SK-N-SH (cell line): ENCODE results near the gene HES2. TPM values are rescaled to one million over a fixed set of nuclear protein-coding genes. Genes with fewer than 3 reads are reported as not detected.

Experiments used
- CTCF ChIA-PET: fragments of 300-600, 350-600 bp; formaldehyde crosslinking; extraction: SDS; loops from one replicate; lab custom pipeline; 2021; lab: Yijun Ruan, JAX
- POLR2A ChIA-PET: fragments of 350-600 bp; sonication (Branson Sonifier 250); formaldehyde crosslinking; extraction: SDS; loops from one replicate; lab custom pipeline; 2020; ENCODE audit warnings: antibody characterized with exemption, inconsistent platforms; lab: Yijun Ruan, JAX
- DNase-seq: peaks from one replicate; pipeline ENCODE4 v3.0.0; 2012
- H2AFZ ChIP-seq: fragments of 200-600 bp; sonication (generic); 2 replicates; pipeline ENCODE4 v1.8.1; 2016; ENCODE audit warnings: antibody characterized with exemption, mild to moderate bottlenecking, low read depth
- H3F3A ChIP-seq: fragments of 200-600 bp; sonication (generic); replicated peaks from 2 replicates; pipeline ENCODE3; 2016; ENCODE audit warnings: antibody characterized with exemption, mild to moderate bottlenecking; ENCODE audit not compliant: insufficient read depth
- H3K27ac ChIP-seq, 2 experiments: fragments of 200-500 bp in 1 of 2; fragments of 200-600 bp in 1 of 2; sonication (Bioruptor generic) in 1 of 2; sonication (generic), shearing (Covaris generic) in 1 of 2; 2 replicates each; pipeline versions ENCODE4 v1.5.1 to v1.6.1; 2014 to 2016; ENCODE audit warnings: low read depth in 2 of 2, inconsistent platforms in 1 of 2, low read length in 1 of 2, mild to moderate bottlenecking in 1 of 2, mixed read lengths in 1 of 2
- H3K27me3 ChIP-seq: fragments of 200-600 bp; sonication (generic), shearing (Covaris generic); 2 replicates; pipeline ENCODE4 v1.6.1; 2016; ENCODE audit warnings: mixed run types; ENCODE audit not compliant: insufficient read depth
- H3K36me3 ChIP-seq, 2 experiments: fragments of 200-500 bp in 1 of 2; fragments of 200-600 bp in 1 of 2; sonication (Bioruptor generic) in 1 of 2; sonication (generic) in 1 of 2; replicated peaks in 1 of 2; 2 replicates each; pipeline versions ENCODE3 to v1.5.1; 2014 to 2016; ENCODE audit warnings: low read length in 1 of 2, mild to moderate bottlenecking in 1 of 2; ENCODE audit not compliant: insufficient read depth in 2 of 2, control insufficient read depth in 1 of 2
- H3K4me1 ChIP-seq, 2 experiments: fragments of 200-500 bp in 1 of 2; fragments of 200-600 bp in 1 of 2; sonication (Bioruptor generic) in 1 of 2; sonication (generic), shearing (Covaris generic) in 1 of 2; 2 replicates each; pipeline versions ENCODE4 v1.5.1 to v1.6.1; 2014 to 2016; ENCODE audit warnings: low read depth in 1 of 2, low read length in 1 of 2, mixed run types in 1 of 2; ENCODE audit not compliant: insufficient read depth in 2 of 2, control insufficient read depth in 1 of 2
- H3K4me2 ChIP-seq: fragments of 200-600 bp; sonication (generic), shearing (Covaris generic); 2 replicates; pipeline ENCODE4 v1.6.1; 2017; ENCODE audit warnings: mixed run types
- H3K4me3 ChIP-seq, 2 experiments: fragments of 200-500 bp in 1 of 2; fragments of 200-600 bp in 1 of 2; sonication (Bioruptor generic) in 1 of 2; sonication (generic), shearing (Covaris generic) in 1 of 2; 2 replicates each; pipeline versions ENCODE4 v1.5.1 to v1.8.1; 2014 to 2016; ENCODE audit warnings: low read depth in 2 of 2, inconsistent platforms in 1 of 2, low read length in 1 of 2, mild to moderate bottlenecking in 1 of 2, mixed read lengths in 1 of 2, moderate library complexity in 1 of 2
- H3K79me2 ChIP-seq: fragments of 200-600 bp; sonication (generic); 2 replicates; pipeline ENCODE4 v1.8.1; 2017; ENCODE audit warnings: mild to moderate bottlenecking; ENCODE audit not compliant: insufficient read depth
- H3K9ac ChIP-seq: fragments of 200-600 bp; sonication (generic); 2 replicates; pipeline ENCODE4 v1.6.1; 2017; ENCODE audit warnings: mixed run types
- H3K9me2 ChIP-seq: fragments of 200-600 bp; sonication (generic); 2 replicates; pipeline ENCODE4 v1.6.1; 2017; ENCODE audit warnings: mixed run types
- H3K9me3 ChIP-seq: fragments of 200-600 bp; sonication (generic); 2 replicates; pipeline ENCODE4 v1.6.1; 2017; ENCODE audit warnings: mixed run types, mild to moderate bottlenecking, moderate library complexity
- H4K20me1 ChIP-seq: fragments of 200-600 bp; sonication (generic); 2 replicates; pipeline ENCODE4 v1.6.1; 2017; ENCODE audit warnings: mild to moderate bottlenecking, mixed run types; ENCODE audit not compliant: insufficient read depth
- ELF1 ChIP-seq: IDR thresholded peaks from 2 replicates; pipeline ENCODE4 v1.4.0; 2012
- FOXM1 ChIP-seq: IDR thresholded peaks from 2 replicates; pipeline ENCODE4 v1.4.0; 2012; ENCODE audit warnings: low read depth, mild to moderate bottlenecking
- GABPA ChIP-seq: IDR thresholded peaks from 2 replicates; pipeline ENCODE4 v1.4.0; 2012; ENCODE audit warnings: low read depth, mild to moderate bottlenecking
- GATA2 ChIP-seq: sonication (generic); formaldehyde crosslinking; IDR thresholded peaks from 2 replicates; pipeline ENCODE4 v1.5.0; 2020; ENCODE audit warnings: mild to moderate bottlenecking, missing genetic modification reagents
- MEF2A ChIP-seq: IDR thresholded peaks from 2 replicates; pipeline ENCODE4 v1.4.0; 2012; ENCODE audit warnings: low read depth, borderline replicate concordance
- NFIC ChIP-seq: IDR thresholded peaks from 2 replicates; pipeline ENCODE4 v1.4.0; 2012; ENCODE audit warnings: borderline replicate concordance
- PBX3 ChIP-seq: IDR thresholded peaks from 2 replicates; pipeline ENCODE4; 2012
- SIN3A ChIP-seq: IDR thresholded peaks from 2 replicates; pipeline ENCODE4 v1.6.1; 2012; ENCODE audit warnings: low read depth, mild to moderate bottlenecking, low read length, moderate library complexity, borderline replicate concordance
- SMC3 ChIP-seq: IDR thresholded peaks from 2 replicates; pipeline ENCODE4 v1.6.1; 2012; ENCODE audit warnings: low read depth, low read length, improper control_type of control experiment
- TCF12 ChIP-seq: IDR thresholded peaks from 2 replicates; pipeline ENCODE4 v1.4.0; 2012
- TEAD4 ChIP-seq: IDR thresholded peaks from 2 replicates; pipeline ENCODE4 v1.4.0; 2012; ENCODE audit warnings: mild to moderate bottlenecking, borderline replicate concordance; ENCODE audit not compliant: insufficient read depth
- WGBS: methylation state at CpG from one replicate; pipeline ENCODE4 v1.1.6; 2017; ENCODE audit warnings: low lambda C conversion rate; 5-methylcytosine and 5-hydroxymethylcytosine counted together
- polyA plus RNA-seq, 3 experiments: library from polyadenylated mRNA; depleted of rRNA; stranded (reverse); fragments of >200 nt; gene quantifications; 2 replicates each; pipeline ENCODE4 v1.2.3, GENCODE V29; 2012
- TF ChIP-seq, protein P1 (sequence below): IDR thresholded peaks from 2 replicates; pipeline ENCODE4 v1.6.1; 2012; ENCODE audit warnings: mild to moderate bottlenecking, low read depth, low read length, moderate library complexity
- TF ChIP-seq, protein P2 (sequence below): fragments of 150-350 bp; IDR thresholded peaks from 2 replicates; pipeline ENCODE4 v1.6.1; 2016; ENCODE audit warnings: mild to moderate bottlenecking, low read depth, low read length

The HES2 gene
- polyA plus RNA-seq, 1 of the 3 experiments (the other 2 are of a cell fraction) = 0.03 TPM

DNA sequence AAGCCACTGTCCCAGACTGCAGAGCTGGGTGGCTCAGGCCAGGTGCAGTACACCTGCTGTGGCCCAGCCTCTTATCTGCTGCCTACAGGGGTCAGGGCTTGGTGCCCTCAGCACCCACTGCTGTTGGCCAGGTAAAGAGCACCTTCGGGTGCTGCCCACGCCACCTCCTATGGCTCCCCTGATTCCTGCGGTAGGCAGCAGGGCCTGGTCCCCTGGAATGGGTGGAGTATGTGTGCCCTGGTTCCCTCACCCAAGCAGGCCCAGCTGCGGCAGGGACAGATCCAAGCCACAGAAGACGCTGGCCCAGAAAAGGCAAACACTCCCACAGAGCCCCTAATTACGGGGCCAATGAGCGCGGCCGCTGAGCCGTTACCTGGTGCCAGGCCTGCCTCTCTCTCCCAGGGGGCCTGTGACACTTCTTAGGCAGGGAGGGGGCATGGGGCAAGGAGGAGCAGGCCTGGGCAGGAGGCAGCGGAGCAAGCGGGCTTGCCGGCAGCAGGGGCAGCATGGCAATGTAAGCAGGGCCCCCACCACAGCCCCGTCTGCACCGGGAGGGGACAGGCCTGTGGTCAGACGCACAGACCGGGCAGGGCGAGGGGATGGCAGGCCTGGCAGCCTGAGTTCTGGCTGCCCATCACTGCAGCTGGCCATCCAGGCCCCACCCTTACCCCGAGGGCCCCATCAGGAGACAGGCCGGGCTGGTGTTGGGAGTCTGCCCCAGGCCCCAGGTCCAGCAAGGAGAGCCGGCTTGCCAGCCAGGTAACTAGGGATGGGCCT, 23.8 kb upstream of the HES2 start:
- peaks cover 14% of the 10 kb centered on the region for H3K27me3 ChIP-seq

More for the DNA sequence above, 23.8 kb upstream of the HES2 start:
- Histone ChIP-seq H3K9me2 (no peaks in the 10 kb centered on the region), H3K27ac (no peak overlapping the region), H3K9ac (no peak overlapping the region), H3K36me3 (no peaks in the 10 kb centered on the region), H3F3A (peaks cover 8% of the 10 kb centered on the region), H3K4me1 (no peaks in the 10 kb centered on the region; a peak in 1 of 4 replicates), H4K20me1 (no peaks in the 10 kb centered on the region), H3K4me3 (no peak overlapping the region), H3K79me2 (no peaks in the 10 kb centered on the region), H2AFZ (no peak overlapping the region), H3K9me3 (no peaks in the 10 kb centered on the region), H3K4me2 (no peak overlapping the region)
- TF ChIP-seq MEF2A (no peak), SMC3 (no peak), TCF12 (no peak), FOXM1 (no peak), GATA2 (CRISPR knock-in tag) (no peak), NFIC (no peak), ELF1 (no peak), SIN3A (no peak), GABPA (no peak), TEAD4 (no peak), PBX3 (no peak)
- TF ChIP-seq, protein P1, sequence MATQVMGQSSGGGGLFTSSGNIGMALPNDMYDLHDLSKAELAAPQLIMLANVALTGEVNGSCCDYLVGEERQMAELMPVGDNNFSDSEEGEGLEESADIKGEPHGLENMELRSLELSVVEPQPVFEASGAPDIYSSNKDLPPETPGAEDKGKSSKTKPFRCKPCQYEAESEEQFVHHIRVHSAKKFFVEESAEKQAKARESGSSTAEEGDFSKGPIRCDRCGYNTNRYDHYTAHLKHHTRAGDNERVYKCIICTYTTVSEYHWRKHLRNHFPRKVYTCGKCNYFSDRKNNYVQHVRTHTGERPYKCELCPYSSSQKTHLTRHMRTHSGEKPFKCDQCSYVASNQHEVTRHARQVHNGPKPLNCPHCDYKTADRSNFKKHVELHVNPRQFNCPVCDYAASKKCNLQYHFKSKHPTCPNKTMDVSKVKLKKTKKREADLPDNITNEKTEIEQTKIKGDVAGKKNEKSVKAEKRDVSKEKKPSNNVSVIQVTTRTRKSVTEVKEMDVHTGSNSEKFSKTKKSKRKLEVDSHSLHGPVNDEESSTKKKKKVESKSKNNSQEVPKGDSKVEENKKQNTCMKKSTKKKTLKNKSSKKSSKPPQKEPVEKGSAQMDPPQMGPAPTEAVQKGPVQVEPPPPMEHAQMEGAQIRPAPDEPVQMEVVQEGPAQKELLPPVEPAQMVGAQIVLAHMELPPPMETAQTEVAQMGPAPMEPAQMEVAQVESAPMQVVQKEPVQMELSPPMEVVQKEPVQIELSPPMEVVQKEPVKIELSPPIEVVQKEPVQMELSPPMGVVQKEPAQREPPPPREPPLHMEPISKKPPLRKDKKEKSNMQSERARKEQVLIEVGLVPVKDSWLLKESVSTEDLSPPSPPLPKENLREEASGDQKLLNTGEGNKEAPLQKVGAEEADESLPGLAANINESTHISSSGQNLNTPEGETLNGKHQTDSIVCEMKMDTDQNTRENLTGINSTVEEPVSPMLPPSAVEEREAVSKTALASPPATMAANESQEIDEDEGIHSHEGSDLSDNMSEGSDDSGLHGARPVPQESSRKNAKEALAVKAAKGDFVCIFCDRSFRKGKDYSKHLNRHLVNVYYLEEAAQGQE = no peak
- TF ChIP-seq, protein P2, sequence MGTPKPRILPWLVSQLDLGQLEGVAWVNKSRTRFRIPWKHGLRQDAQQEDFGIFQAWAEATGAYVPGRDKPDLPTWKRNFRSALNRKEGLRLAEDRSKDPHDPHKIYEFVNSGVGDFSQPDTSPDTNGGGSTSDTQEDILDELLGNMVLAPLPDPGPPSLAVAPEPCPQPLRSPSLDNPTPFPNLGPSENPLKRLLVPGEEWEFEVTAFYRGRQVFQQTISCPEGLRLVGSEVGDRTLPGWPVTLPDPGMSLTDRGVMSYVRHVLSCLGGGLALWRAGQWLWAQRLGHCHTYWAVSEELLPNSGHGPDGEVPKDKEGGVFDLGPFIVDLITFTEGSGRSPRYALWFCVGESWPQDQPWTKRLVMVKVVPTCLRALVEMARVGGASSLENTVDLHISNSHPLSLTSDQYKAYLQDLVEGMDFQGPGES = no peak
- ChIA-PET CTCF (interaction anchor here (0.7 to 13.6 kb wide), 10 partner anchors 9 to 225 kb away, joined by 3 to 290 read pairs (median 6); partner anchors contain the start of genes ESPN, HES2 and HES3), POLR2A (interaction anchor here (0.6 kb wide), 1 partner anchor 50 kb away, joined by 4 read pairs; no protein-coding TSS in a partner anchor)
- no peak for DNase-seq
- no CpG with 5 or more reads among the region's 21 CpGs for WGBS
